H1 (cell line): Measurements from ENCODE around the gene MMS22L. TPM values are rescaled to one million over a fixed set of nuclear protein-coding genes. Genes with fewer than 3 reads are reported as not detected.

Experiments
- CTCF ChIA-PET: fragments of 300-600 bp; sonication (Branson Sonifier 250); formaldehyde crosslinking; loops from one replicate; lab custom pipeline; 2021; ENCODE audit not compliant: partially characterized antibody; lab: Charles Lee
- POLR2A ChIA-PET: fragments of 300-600 bp; sonication (Branson Sonifier 250); formaldehyde crosslinking; loops from one replicate; lab custom pipeline; 2021; ENCODE audit warnings: inconsistent platforms; ENCODE audit not compliant: partially characterized antibody; lab: Charles Lee
- DNase-seq, 2 experiments: peaks; one replicate each; pipeline versions ENCODE4 v3.0.0 to v3.0.0-alpha.2; 2010 to 2022; ENCODE audit warnings: low spot score in 2 of 2, low read depth in 1 of 2, mixed read lengths in 1 of 2
- FAIRE-seq: peaks from 2 replicates; lab custom pipeline; 2011; peaks lifted over from hg19 to GRCh38; lab: Jason Lieb, UNC
- H2AFZ ChIP-seq: 2 replicates; pipeline ENCODE4 v1.8.1; 2012; ENCODE audit warnings: low read length, inconsistent platforms
- H2AK5ac ChIP-seq: 2 replicates; pipeline ENCODE4 v1.6.1; 2013; ENCODE audit warnings: low read depth, low read length
- H2BK120ac ChIP-seq: replicated peaks from 2 replicates; pipeline ENCODE3; 2013; ENCODE audit warnings: low read depth, low read length, inconsistent platforms
- H2BK12ac ChIP-seq: 2 replicates; pipeline ENCODE4 v1.6.1; 2013; ENCODE audit warnings: low read depth, low read length
- H2BK15ac ChIP-seq: 2 replicates; pipeline ENCODE4 v1.6.1; 2013; ENCODE audit warnings: low read length
- H2BK20ac ChIP-seq: 2 replicates; pipeline ENCODE4 v1.6.1; 2013; ENCODE audit warnings: low read length
- H2BK5ac ChIP-seq: 2 replicates; pipeline ENCODE4 v1.6.1; 2013; ENCODE audit warnings: low read depth, low read length
- H3K14ac ChIP-seq: 2 replicates; pipeline ENCODE4 v1.6.1; 2013; ENCODE audit warnings: inconsistent platforms; ENCODE audit not compliant: insufficient read length
- H3K18ac ChIP-seq: 2 replicates; pipeline ENCODE4 v1.6.1; 2013; ENCODE audit warnings: low read length; ENCODE audit errors: extremely low read depth
- H3K23ac ChIP-seq: 2 replicates; pipeline ENCODE4 v1.6.1; 2013; ENCODE audit warnings: inconsistent platforms; ENCODE audit not compliant: insufficient read length
- H3K23me2 ChIP-seq: 2 replicates; pipeline ENCODE4 v1.6.1; 2013; ENCODE audit warnings: low read depth, low read length
- H3K27ac ChIP-seq: 2 replicates; pipeline ENCODE4 v1.6.1; 2011; ENCODE audit warnings: low read depth, low read length, inconsistent platforms
- H3K27me3 ChIP-seq, 4 experiments: replicated peaks in 1 of 4; 1 replicate in 1 of 4; 2 replicates in 3 of 4; pipeline versions ENCODE4 v1.6.1 to v1.8.1; 2011 to 2013; ENCODE audit warnings: low read length in 3 of 4, mild to moderate bottlenecking in 3 of 4, inconsistent platforms in 2 of 4, mixed read lengths in 2 of 4, moderate library complexity in 1 of 4; ENCODE audit not compliant: control insufficient read depth in 3 of 4, insufficient read depth in 3 of 4; ENCODE audit errors: extremely low read depth in 1 of 4
- H3K36me3 ChIP-seq, 4 experiments: 2 replicates each; pipeline versions ENCODE4 v1.6.1 to v1.8.1; 2011 to 2013; ENCODE audit warnings: mild to moderate bottlenecking in 4 of 4, low read length in 3 of 4, moderate library complexity in 2 of 4, control low read depth in 1 of 4, inconsistent platforms in 1 of 4; ENCODE audit not compliant: insufficient read depth in 4 of 4, control insufficient read depth in 2 of 4
- H3K4ac ChIP-seq: replicated peaks from 2 replicates; pipeline ENCODE3; 2013; ENCODE audit warnings: low read length, low read depth, mixed read lengths, inconsistent platforms; ENCODE audit not compliant: insufficient read length
- H3K4me1 ChIP-seq, 4 experiments: replicated peaks in 1 of 4; 1 replicate in 1 of 4; 2 replicates in 3 of 4; pipeline versions ENCODE4 v1.6.1 to v1.8.1; 2011 to 2013; ENCODE audit warnings: low read length in 3 of 4, inconsistent platforms in 2 of 4, mixed read lengths in 1 of 4; ENCODE audit not compliant: insufficient read depth in 4 of 4, control insufficient read depth in 3 of 4
- H3K4me2 ChIP-seq, 2 experiments: 2 replicates each; pipeline versions ENCODE4 v1.6.1 to v1.8.1; 2011 to 2013; ENCODE audit warnings: low read depth in 2 of 2, low read length in 2 of 2, control low read depth in 1 of 2, inconsistent platforms in 1 of 2, mild to moderate bottlenecking in 1 of 2; ENCODE audit not compliant: insufficient read depth in 1 of 2
- H3K4me3 ChIP-seq, 4 experiments: fragments of 200-600, 300-600 bp in 1 of 4; sonication (generic), shearing (Covaris generic), sonication (Bioruptor Twin) in 1 of 4; 2 replicates each; pipeline versions ENCODE4 v1.5.1 to v1.8.1; 2011 to 2016; ENCODE audit warnings: low read length in 4 of 4, low read depth in 3 of 4, control low read depth in 2 of 4, inconsistent platforms in 2 of 4, mild to moderate bottlenecking in 2 of 4, mixed read lengths in 1 of 4, moderate library complexity in 1 of 4; ENCODE audit not compliant: insufficient read depth in 2 of 4; ENCODE audit errors: extremely low read depth in 1 of 4
- H3K56ac ChIP-seq: replicated peaks from 2 replicates; pipeline ENCODE3; 2013; ENCODE audit warnings: low read depth, mild to moderate bottlenecking, mixed read lengths, low read length, inconsistent platforms; ENCODE audit not compliant: insufficient read length
- H3K79me1 ChIP-seq: 2 replicates; pipeline ENCODE4 v1.6.1; 2013; ENCODE audit warnings: low read depth, low read length, control low read depth
- H3K79me2 ChIP-seq, 2 experiments: 2 replicates each; pipeline versions ENCODE4 v1.6.1 to v1.8.1; 2012 to 2013; ENCODE audit warnings: low read length in 2 of 2, mild to moderate bottlenecking in 2 of 2, inconsistent platforms in 1 of 2; ENCODE audit not compliant: insufficient read depth in 2 of 2, control insufficient read depth in 1 of 2
- H3K9ac ChIP-seq, 4 experiments: replicated peaks in 1 of 4; 1 replicate in 1 of 4; 2 replicates in 3 of 4; pipeline versions ENCODE4 v1.6.1 to v1.8.1; 2011 to 2013; ENCODE audit warnings: low read depth in 3 of 4, low read length in 3 of 4, control low read depth in 2 of 4, mild to moderate bottlenecking in 2 of 4, moderate library complexity in 2 of 4, inconsistent platforms in 1 of 4; ENCODE audit errors: extremely low read depth in 1 of 4
- H3K9me3 ChIP-seq, 2 experiments: 2 replicates each; pipeline versions ENCODE4 v1.6.1 to v1.8.1; 2012 to 2013; ENCODE audit warnings: mild to moderate bottlenecking in 2 of 2, moderate library complexity in 2 of 2, control low read depth in 1 of 2, inconsistent platforms in 1 of 2, low read depth in 1 of 2, low read length in 1 of 2, mixed read lengths in 1 of 2; ENCODE audit not compliant: insufficient read depth in 2 of 2
- H4K20me1 ChIP-seq, 2 experiments: replicated peaks in 1 of 2; 2 replicates each; pipeline versions ENCODE3 to v1.8.1; 2011 to 2013; ENCODE audit warnings: inconsistent platforms in 2 of 2, low read length in 2 of 2, mild to moderate bottlenecking in 1 of 2; ENCODE audit not compliant: insufficient read depth in 2 of 2, control insufficient read depth in 1 of 2
- H4K5ac ChIP-seq: 2 replicates; pipeline ENCODE4 v1.6.1; 2013; ENCODE audit warnings: low read length, low read depth, mixed read lengths, inconsistent platforms; ENCODE audit not compliant: insufficient read length
- H4K8ac ChIP-seq: 2 replicates; pipeline ENCODE4 v1.8.0; 2013; ENCODE audit warnings: mild to moderate bottlenecking, moderate library complexity, low read length, inconsistent platforms; ENCODE audit not compliant: insufficient read depth; ENCODE audit errors: extremely low read depth
- H4K91ac ChIP-seq: replicated peaks from 2 replicates; pipeline ENCODE3; 2013; ENCODE audit warnings: low read length, mixed read lengths, inconsistent platforms; ENCODE audit not compliant: insufficient read length
- BRCA1 ChIP-seq: IDR thresholded peaks from 2 replicates; pipeline ENCODE4 v1.6.1; 2012; ENCODE audit warnings: low read depth, low read length, improper control_type of control experiment
- WGBS, 2 experiments: shearing (Covaris generic) in 1 of 2; methylation state at CpG; one replicate each; pipeline versions ENCODE4 v1.1.6 to v1.1.7; 2013 to 2015; ENCODE audit warnings: low lambda C conversion rate in 2 of 2, mixed read lengths in 2 of 2, inconsistent platforms in 1 of 2, low coverage in 1 of 2, missing lambda C conversion rate in 1 of 2; ENCODE audit not compliant: insufficient replicate concordance in 2 of 2, insufficient coverage in 1 of 2, insufficient read length in 1 of 2; ENCODE audit errors: extremely low coverage in 1 of 2, missing lambda C conversion rate in 1 of 2; 5-methylcytosine and 5-hydroxymethylcytosine counted together
- polyA plus RNA-seq, 7 experiments: library from polyadenylated mRNA; depleted of rRNA in 3 of 7; stranded (reverse) in 5 of 7; unstranded in 2 of 7; fragments of >200 nt in 5 of 7; fragments of 200-250 nt in 2 of 7; gene quantifications; 1 replicate in 5 of 7; 2 replicates in 1 of 7; 4 replicates in 1 of 7; pipeline versions ENCODE4 v1.2.1 to v1.2.3, GENCODE V29; 2011 to 2013; ENCODE audit warnings: missing spikeins in 2 of 7, mixed read lengths in 2 of 7
- total RNA-seq: library from RNA; stranded (reverse); fragmentation: NEBNext Ultra II Directional; extraction: Animal tissue kit (Norgen Biotek cat#: 25700); gene quantifications from 2 replicates; pipeline ENCODE4 v1.2.1, GENCODE V29; 2021

The MMS22L gene
- total and polyA plus RNA-seq, 2 of the 8 experiments (the other 6 are each of a cell fraction or from before 2014, with no cell fraction given) = 11.1 to 32.6 TPM

- CTCF ChIA-PET = no interaction called here
- H2AFZ ChIP-seq = peak overlapping the region; percentile 85
- DNase-seq = no peak
These were observed 22.5 kb upstream of the MMS22L start for GRCh38 chr6:97305414-97306066.

More at GRCh38 chr6:97305414-97306066, 22.5 kb upstream of the MMS22L start:
- Histone ChIP-seq H3K79me1 (no peaks in the 10 kb centered on the region), H2BK12ac (no peak overlapping the region), H3K4me3 (no peak overlapping the region), H2AK5ac (no peak overlapping the region), H3K27me3 (no peaks in the 10 kb centered on the region), H3K4me2 (peak overlapping the region; percentile 21 to 55; a peak in 3 of 4 replicates), H3K9me3 (no peaks in the 10 kb centered on the region), H3K23me2 (no peaks in the 10 kb centered on the region), H3K14ac (no peak overlapping the region), H4K5ac (no peak overlapping the region), H4K8ac (no peak overlapping the region), H4K20me1 (no peaks in the 10 kb centered on the region), H2BK20ac (no peak overlapping the region), H3K9ac (no peak overlapping the region; a peak in 1 of 7 replicates), H3K4ac (no peak overlapping the region), H3K27ac (no peak overlapping the region), H3K36me3 (no peaks in the 10 kb centered on the region), H3K56ac (peak overlapping the region; percentile 42), H3K23ac (no peak overlapping the region), H2BK120ac (no peak overlapping the region), H3K79me2 (no peaks in the 10 kb centered on the region), H2BK5ac (no peak overlapping the region), H2BK15ac (no peak overlapping the region), H3K18ac (no peak overlapping the region), H3K4me1 (peaks cover 0 to 6% (median 4%) of the 10 kb centered on the region in 4 experiments; a peak in 5 of 7 replicates), H4K91ac (no peak overlapping the region)
- FAIRE-seq = no peak
- POLR2A ChIA-PET = no interaction called here
- WGBS, 2 experiments = 67% methylated on average over 8 of the region's 8 CpGs; no CpG with 5 or more reads in 1 of the 2 experiments
- TF ChIP-seq BRCA1 = no peak
